Pulmonary artery endothelial cell (primary cell): Measurements from ENCODE around the gene SRPK2. TPM values are rescaled to one million over a fixed set of nuclear protein-coding genes. Genes with fewer than 3 reads are reported as not detected.

Experiments
- DNase-seq: peaks from one replicate; pipeline ENCODE4 v3.0.0-alpha.2; 2011; ENCODE audit warnings: low read depth, low spot score
- total RNA-seq: library from RNA; depleted of rRNA; stranded (reverse); fragments of >200 nt; gene quantifications from 2 replicates; pipeline ENCODE4 v1.2.3, GENCODE V29; 2014

The SRPK2 gene
- total RNA-seq, 1 donor from 2014 or later, result 52.0 TPM

DNA sequence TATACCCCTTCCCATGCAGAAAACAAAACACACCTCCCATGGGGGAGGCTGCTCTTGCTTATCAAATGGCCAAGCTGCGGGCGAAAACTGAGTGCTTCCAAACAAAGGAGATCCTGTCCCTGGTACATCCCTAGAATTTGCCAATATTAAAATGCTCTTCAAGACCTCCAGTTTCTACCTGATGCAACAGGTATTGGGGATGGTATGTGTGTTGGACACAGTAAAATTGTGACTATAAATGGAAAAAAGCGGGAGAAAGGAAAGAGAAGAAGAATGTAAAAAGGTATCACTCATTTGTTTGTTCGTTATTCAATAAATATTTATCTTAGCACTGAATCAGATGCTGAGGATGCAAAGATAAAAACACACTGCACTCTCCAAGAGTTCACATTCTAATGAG lies 250.8 kb downstream of the SRPK2 start:
- no peak for DNase-seq

DNA sequence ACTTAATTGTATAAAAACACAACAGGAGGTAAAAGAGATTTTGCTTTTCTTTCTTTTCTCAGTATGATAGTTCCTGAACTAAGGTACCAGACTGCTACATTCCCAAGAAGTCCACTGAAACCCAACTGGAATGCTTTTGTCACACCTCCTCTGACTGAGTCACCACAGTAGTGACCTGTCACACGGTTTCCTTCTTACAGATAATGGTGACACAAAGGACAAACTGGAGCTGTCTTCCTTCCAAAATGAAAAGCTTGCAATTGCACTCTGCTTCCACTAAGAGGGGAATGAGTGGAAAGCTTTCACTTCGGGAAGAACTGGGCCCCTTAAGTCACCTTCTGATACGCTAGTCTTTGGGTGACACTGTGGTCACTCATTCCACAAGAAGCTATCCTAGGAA lies 252.5 kb downstream of the SRPK2 start:
- DNase-seq, result no peak

DNA sequence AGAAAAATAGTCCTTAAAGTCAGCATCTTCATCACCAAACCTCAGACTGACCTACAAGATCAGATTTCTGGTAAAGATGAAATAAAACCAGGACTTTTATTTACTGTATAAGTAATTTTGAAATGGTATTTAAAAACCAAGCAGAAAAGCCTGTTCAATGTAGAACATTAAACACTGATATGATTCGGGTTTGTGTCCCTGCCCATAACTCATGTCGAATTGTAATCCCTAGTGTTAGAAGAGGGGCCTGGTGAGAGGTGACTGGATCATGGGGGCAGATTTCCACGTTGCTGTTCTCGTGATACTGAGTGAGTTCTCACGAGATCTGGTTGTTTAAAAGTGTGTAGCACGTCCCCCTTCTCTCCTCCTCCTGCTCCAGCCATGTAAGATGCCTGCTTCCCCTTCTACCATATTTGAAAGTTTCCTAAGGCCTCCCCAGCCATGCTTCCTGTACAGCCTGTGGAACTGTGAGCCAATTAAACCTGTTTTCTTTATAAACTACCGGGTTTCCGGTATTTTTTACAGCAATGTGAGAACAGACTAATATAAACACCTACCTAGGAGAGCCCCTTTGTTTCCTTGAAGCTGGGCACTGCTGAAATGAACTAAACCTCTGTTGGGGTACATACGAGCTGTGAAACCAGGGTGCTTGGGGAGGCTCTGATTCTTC lies 254.6 kb downstream of the SRPK2 start:
- DNase-seq, result no peak

DNA sequence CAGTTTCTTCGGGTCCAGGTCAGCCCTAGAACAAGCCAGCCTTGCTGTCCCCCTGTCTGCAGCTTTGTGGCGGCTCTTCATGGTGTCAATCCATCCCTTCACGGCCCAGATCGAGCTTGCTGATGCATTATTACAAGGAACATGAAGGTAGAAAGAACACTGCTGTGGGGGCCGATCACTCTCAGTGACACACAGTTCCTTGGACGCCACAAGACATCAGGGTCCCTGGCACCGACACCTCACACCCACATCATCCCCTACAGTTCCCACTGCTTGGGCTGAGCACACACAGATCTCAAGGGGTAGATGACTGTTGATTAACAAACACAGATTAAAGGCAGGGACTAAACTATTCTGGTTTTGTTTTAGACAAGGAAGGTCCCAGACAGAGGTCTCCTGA lies 255.4 kb downstream of the SRPK2 start:
- no peak for DNase-seq

DNA sequence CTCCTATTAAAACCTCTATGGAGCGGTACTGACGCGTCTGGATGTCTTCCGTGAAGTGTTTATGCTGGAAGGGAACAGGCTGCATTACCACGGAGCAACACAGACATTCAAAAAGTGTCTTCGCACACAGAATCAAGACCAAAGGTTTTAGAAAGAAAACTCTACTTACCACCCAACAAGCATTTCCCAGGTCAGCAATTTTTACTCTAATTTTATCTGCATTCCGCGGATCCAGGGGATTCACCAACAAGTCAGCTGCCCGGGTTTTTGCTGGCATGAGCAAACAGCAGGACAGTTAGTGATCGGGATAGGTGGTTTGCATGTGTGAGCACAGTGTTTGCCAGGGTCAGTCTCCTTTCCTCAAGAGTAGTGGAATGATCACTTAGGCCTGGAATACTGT lies 255.9 kb downstream of the SRPK2 start:
- no peak for DNase-seq

DNA sequence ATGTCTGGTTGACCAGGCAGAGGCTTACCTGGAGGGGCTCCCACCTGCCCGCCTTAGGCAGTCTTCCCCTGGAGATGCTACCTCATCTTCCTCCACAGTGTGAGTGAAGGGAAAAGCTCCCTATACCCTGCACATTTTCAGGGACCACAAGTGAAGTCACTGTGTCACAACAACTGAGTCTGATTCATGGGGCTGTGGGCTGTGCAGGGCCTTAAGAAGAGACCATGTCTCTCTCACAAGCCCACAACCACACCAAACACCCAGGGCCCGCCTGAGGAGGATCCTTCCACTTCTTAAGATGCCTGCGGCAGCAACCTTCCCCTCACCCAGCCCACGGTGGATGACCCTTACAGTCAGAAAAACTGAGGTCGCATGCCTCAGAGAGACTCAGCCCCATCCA lies 256.4 kb downstream of the SRPK2 start:
- DNase-seq, result no peak

DNA sequence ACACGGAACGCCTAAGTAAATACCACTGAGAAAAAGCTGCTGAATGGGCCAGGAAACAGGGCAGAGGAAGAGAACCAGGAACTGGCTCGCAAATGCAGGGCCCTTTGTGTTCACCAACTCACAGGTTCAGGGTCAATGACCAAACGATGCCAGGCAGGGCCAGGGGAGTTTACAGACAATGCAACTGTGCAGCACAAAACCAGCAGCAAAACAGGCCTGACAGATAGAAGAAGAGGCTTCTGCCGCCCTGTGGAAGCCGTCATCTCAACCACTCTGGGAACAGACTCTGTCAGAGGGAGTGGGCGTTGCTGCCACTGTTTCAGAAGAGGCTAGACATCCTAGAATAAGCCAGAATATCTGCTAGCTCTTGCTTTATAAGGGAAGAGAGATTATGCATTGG lies 256.8 kb downstream of the SRPK2 start:
- no peak for DNase-seq

DNA sequence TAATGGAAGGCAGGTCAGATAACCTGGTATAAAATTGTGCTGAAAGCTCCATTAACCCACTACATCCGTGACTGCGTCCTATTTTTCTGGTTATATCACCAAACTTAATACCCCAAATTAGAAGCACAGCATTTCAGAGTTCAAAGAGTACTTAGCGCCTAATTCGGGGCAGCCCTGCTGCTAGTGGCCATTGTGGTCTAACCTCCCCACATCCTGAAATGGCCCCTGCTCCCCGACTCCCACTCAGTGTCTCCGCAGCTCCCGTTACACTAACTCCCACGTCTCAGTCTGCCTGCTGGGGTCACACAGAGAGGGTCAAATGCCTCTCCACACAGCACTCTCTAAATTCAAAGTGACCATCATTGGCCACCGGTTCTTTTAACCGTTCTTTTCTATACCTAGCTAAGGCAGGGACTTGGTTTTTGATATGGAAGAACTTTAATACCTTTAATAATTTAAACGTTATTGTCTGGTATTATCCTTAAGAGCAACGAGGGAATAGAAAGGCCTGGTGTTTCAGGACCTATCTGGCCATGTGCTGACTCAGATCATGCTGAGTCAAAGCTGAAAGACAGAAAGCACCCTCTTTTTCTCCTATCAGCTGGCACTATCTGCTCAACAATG lies 257.6 kb downstream of the SRPK2 start:
- DNase-seq, result no peak

DNA sequence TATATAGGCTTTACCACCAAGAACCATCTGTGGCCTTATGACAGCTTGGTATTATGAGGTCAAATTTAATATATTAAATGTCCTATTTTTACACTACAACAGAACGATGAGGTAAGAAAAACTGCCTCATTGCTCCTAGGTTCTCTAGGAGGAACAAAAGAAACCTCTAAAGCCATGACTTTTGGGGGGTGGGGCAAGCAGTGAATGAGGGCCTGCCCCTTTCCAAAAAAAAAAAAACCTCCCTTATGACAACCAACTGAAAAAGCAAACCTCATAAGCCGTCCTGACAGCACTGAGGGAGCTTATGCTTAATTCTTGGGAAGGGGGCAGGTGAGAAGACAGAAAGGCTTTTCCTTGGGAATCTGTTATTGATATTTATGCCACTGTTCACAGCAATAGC lies 258.1 kb downstream of the SRPK2 start:
- no peak for DNase-seq

DNA sequence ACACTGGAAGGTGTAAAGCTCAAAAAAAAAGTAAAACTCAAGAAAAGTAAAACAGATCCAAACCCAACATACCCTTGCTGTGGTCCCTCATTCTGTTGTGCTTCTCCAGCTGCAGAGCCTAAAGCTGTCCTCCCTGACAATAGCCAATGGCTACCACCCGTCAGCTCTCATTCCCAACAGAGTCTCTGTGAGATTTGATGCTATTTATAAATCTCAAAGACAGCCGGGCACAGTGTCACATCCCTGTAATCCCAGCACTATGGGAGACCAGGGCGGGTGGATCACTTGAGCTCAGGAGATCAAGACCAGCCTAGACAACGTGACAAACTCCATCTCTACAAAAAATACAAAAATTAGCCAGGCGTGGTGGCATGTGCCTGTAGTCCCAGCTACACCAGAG lies 258.7 kb downstream of the SRPK2 start:
- DNase-seq, result no peak

DNA sequence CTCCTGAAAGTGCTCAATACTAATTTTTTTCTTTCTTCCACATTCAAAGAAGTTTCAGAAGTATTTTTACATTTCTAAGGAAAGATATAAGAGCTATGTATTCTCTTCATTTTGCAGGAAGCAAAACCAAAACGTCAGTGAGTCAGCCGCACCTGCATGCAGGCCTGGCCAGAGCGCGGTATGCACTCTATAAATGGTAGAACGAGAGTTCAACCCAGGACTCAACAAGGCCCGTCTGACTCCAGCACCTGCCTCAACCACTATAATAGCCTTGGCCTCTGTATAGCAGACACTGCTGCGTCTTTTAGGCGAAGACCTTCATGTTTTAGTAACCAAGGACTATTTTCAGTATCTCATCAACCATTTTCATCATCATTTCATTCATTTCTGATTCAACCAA lies 261.5 kb downstream of the SRPK2 start:
- no peak for DNase-seq

DNA sequence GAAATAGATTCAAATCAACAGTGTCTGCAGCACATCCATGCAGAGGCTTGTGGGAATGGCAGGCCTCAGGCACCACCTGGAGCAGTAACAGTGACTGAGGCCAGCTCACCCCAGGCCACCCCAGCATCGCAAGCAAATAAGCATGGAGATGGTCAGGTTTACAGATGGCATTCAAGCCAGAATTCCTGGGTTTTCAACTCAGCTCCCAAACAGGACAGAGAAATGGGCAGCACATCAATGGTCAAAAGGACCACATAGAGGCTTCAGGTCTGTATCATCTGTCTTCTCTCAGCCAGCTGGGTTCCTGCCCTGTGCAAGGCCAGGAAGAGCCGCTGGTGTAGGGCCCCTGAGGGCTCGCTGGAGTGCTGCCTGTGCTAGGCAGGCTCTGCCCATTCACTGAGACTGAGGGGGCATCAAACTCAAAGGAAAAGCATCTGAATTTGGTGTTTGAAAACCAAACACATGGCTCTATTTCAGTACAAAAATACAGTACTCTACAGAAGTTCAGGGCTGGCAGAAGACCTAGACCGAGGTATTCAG lies 262.2 kb downstream of the SRPK2 start:
- DNase-seq, result no peak

DNA sequence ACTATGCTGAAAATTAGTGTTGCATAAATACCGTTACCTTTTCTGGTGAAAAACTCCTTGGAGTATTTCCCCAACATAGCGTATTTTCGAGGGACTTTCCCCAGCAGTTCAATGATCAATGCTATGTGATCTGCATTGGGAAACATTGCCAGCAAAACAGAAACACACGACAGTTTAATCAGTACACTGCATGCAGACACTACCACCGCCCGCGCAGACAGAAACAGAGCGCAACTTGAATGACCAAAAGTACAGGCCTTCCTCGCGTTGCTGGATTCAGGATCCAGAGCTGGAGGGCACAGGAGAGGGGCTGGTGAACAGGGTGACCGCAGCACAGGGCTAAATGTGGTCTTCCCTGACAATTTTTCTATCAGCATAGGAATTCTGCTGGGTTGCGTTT lies 263.0 kb downstream of the SRPK2 start:
- DNase-seq, result no peak

DNA sequence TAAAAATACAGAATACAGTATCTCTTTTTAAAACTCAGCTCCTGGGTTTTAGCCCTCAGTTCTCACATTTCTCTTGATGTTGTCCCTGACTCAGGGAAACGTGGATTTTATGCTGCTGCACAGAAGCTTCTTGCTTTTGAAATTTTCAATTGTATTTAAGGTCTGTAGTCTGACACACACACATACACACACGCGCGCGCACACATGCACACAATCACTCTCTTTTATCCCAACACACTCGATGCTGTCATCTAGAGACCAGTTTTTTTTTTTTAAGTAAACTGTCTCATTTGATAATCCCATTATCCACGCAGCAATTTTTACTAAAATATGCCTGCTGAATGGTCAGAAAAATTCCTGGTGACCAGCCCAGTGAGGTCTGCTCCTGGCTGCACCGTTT lies 266.1 kb downstream of the SRPK2 start:
- no peak for DNase-seq

DNA sequence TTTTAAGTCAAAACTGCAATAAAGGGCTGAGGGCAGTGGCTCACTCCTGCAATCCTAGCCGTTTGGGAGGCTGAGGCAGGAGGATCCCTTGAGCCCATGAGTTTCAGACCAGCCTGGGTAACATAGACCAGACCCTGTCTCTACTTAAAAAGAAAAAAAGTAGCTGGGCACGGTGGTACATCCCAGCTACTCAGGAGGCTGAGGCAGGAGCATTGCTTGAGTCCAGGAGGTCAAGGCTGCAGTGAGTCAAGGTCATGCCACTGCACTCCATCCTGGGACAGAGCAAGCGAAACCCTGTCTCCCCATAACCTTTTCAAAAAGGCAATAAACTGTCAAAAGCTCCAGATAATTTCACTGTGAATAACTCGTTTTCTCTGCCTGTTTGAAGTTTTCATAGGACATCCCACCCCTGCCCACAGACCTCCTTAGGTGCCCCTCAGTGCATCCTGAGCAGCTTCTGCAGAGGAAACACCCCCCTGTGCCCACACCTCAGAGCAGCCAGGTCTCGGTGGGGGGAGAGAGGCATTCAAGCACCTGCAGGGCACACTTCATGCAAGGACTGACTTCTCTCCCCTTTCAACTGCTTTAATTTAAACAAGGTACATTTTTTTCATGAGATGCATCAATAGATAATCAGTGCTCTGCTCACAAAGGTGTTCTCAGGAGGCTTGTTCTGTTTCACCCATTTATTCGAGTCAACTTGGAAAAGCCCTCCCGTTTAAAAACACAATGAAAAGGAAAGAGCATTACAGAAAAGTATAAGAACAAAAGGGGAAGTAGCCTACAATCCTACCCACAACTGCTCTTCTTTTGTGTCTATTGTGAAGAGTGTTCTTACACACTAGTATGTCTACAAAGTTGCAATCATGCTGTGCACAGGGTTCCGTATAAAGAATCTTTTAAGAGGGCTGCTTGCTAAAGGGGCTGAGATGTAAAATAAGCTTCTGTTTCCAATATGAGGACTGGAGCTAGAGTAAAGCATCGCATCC lies 269.8 kb downstream of the SRPK2 start:
- no peak for DNase-seq

DNA sequence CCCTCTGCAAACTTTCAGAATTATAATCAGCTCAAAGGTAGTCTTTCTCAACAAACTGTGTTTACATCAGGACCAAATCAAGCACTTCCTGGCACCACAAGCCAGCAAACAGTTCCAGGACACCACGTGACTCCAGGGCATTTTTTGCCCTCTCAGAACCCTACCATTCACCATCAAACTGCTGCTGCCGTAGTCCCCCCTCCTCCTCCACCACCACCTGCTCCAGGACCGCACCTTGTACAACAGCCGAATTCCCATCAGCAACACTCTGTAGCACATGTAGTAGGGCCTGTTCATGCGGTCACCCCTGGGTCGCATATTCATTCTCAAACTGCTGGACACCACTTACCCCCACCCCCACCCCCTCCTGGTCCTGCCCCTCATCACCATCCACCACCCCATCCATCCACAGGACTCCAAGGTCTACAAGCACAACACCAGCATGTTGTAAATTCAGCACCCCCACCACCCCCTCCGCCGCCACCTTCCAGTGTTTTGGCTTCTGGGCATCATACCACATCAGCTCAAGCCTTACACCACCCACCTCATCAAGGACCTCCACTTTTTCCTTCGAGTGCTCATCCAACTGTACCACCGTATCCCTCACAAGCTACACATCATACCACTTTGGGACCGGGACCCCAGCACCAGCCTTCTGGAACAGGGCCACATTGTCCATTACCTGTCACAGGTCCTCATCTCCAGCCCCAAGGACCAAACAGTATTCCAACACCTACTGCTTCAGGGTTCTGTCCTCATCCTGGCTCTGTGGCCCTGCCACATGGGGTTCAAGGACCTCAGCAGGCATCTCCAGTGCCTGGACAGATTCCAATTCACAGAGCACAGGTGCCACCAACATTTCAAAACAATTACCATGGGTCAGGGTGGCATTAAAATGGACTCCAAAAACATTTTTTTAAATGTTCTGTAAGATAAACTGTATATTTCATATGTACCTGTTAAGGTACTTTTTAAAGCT lies 276.0 kb downstream of the SRPK2 start:
- no peak for DNase-seq

DNA sequence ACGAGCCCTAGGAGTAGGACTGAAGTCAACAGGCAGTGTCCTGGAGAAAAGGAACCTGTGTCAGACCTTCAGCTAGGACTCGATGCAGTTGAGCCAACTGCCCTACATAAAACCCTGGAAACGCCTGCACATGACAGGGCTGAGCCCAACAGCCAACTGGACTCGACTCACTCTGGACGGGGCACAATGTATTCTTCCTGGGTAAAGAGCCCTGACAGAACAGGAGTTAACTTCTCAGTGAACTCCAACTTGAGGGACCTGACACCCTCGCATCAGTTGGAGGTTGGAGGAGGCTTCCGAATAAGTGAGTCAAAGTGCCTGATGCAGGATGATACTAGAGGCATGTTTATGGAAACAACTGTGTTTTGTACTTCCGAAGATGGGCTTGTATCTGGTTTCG lies 281.3 kb downstream of the SRPK2 start:
- no peak for DNase-seq

DNA sequence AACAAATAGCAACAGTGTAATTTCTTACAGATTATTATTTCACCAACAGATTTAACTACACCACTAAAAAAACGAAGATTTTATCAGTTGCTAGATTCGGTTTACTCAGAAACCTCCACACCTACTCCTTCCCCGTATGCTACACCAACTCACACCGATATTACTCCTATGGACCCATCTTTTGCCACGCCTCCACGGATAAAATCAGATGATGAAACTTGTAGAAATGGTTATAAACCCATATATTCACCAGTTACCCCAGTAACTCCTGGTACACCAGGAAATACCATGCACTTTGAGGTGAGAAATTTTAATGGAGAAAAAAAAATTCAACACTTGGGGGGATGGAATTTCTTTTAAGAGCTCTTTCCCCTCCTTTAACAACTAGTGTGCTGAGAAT lies 282.2 kb downstream of the SRPK2 start:
- no peak for DNase-seq

DNA sequence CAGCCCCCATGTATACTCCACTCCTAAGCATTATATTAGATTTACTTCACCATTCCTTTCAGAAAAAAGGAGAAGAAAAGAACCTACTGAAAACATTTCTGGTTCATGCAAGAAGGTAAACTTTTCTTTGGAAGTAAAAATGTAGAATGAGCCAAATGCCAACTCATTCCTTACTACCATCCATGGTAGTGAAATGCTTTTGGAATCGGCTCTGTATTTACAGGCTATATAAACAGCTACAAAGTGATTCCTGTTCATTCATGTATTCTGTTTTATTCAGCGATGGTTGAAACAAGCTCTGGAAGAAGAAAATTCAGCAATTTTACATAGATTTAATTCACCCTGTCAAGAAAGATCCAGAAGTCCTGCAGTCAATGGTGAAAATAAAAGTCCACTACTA lies 283.1 kb downstream of the SRPK2 start:
- no peak for DNase-seq

DNA sequence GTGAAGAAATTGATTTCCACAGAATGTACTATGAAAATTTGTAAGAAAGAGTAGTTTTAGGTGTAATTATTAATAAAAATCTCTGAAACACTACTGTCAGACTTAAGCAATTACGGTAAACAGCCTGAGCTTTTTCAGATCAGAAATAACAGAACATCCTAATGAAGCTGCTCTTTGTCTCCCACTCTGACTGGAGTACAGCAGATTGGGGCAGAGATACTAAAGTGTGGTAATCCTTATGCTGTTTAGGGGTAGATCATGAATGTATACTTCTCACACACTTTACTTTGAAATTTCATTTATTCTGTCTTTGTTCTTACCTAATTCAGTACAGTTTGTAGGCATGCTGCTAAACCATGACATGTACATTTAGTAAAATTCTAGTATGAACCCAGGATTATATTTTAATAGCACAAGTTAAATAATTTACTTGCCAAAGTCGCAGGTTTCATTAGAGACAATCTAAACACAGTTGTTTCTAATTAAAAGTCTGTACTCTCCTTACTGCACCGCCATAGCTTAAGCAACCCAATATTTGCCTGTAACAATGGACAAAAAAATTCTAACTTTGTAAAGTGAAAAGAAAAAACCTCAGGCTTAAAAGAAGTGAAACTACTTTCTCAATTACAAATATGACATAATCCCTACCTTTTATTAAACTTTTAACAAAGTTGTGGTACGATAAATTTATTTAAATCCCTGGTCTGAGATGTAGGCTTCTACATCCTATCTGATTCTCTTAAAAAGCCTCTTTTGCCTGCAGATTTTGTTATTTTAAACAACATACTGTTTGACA lies 286.0 kb downstream of the SRPK2 start:
- no peak for DNase-seq
